T-cell (primary cell): ENCODE data around the gene CT55. TPM values are rescaled to one million over a fixed set of nuclear protein-coding genes. Genes with fewer than 3 reads are reported as not detected.
"Not testable (repeated sequence)": the region's sequence is repeated elsewhere in the genome, so short reads cannot be mapped to it uniquely, and the experiment has no call there.

Experiments used
- ATAC-seq, 4 experiments: fragments of 200-7000 bp in 3 of 4; fragments of 150-1000 bp in 1 of 4; cut with Tn5 transposase; replicated peaks in 1 of 4; 1 replicate in 3 of 4; 2 replicates in 1 of 4; pipeline ENCODE4 v1.10.0; 2021; ENCODE audit warnings: moderate library complexity in 3 of 4, mild to moderate bottlenecking in 2 of 4, moderate number of reproducible peaks in 1 of 4
- CTCF ChIA-PET, 2 donors: fragments of 300-600 bp; sonication (Branson Sonifier 250); formaldehyde crosslinking; loops; one replicate each; lab custom pipeline; 2022; ENCODE audit warnings: antibody characterized with exemption in 2 of 2; lab: Charles Lee
- POLR2A ChIA-PET, 2 donors: fragments of 300-600 bp; sonication (Branson Sonifier 250); formaldehyde crosslinking; loops; one replicate each; lab custom pipeline; 2022; ENCODE audit warnings: antibody characterized with exemption in 2 of 2; lab: Charles Lee
- DNase-seq, 35 experiments: peaks; one replicate each; pipeline versions ENCODE4 v3.0.0 to v3.0.0-alpha.2; 2013 to 2023
- H3K27ac ChIP-seq: one replicate; pipeline ENCODE4 v1.5.1; 2013; ENCODE audit warnings: low read length
- H3K27me3 ChIP-seq, 2 experiments: replicated peaks in 1 of 2; 1 replicate in 1 of 2; 2 replicates in 1 of 2; pipeline versions ENCODE4 v1.6.1 to v1.7.0; 2013; ENCODE audit warnings: low read length in 1 of 2, mixed read lengths in 1 of 2; ENCODE audit not compliant: control insufficient read depth in 2 of 2, insufficient read depth in 2 of 2; ENCODE audit errors: extremely low read depth in 1 of 2
- H3K36me3 ChIP-seq, 2 donors: 1 replicate in 1 of 2; 2 replicates in 1 of 2; pipeline versions ENCODE4 v1.6.1 to v1.7.0; 2013; ENCODE audit warnings: low read length in 1 of 2; ENCODE audit not compliant: control insufficient read depth in 2 of 2, insufficient read depth in 1 of 2; ENCODE audit errors: extremely low read depth in 1 of 2
- H3K4me1 ChIP-seq, 2 experiments: 1 replicate in 1 of 2; 2 replicates in 1 of 2; pipeline versions ENCODE4 v1.6.1 to v1.7.0; 2013; ENCODE audit warnings: low read length in 2 of 2, mixed read lengths in 1 of 2; ENCODE audit not compliant: insufficient read depth in 2 of 2, control insufficient read depth in 1 of 2; ENCODE audit errors: extremely low read depth in 1 of 2
- H3K4me3 ChIP-seq, 2 donors: 1 replicate in 1 of 2; 2 replicates in 1 of 2; pipeline versions ENCODE4 v1.5.1 to v1.7.0; 2013; ENCODE audit warnings: mild to moderate bottlenecking in 2 of 2, low read length in 1 of 2, moderate library complexity in 1 of 2; ENCODE audit not compliant: control insufficient read depth in 1 of 2; ENCODE audit errors: extremely low read depth in 1 of 2
- H3K9me3 ChIP-seq: 2 replicates; pipeline ENCODE4 v1.7.0; 2013
- H3K27ac Mint-ChIP-seq, 2 donors: one replicate each; pipeline ENCODE4 v1.8.0; 2020 to 2021; ENCODE audit warnings: mild to moderate bottlenecking in 2 of 2, mixed read lengths in 2 of 2
- H3K27me3 Mint-ChIP-seq, 2 donors: one replicate each; pipeline ENCODE4 v1.8.0; 2021 to 2022; ENCODE audit warnings: mixed read lengths in 2 of 2
- H3K36me3 Mint-ChIP-seq: one replicate; pipeline ENCODE4 v1.8.0; 2021; ENCODE audit warnings: mixed read lengths
- H3K4me1 Mint-ChIP-seq, 3 donors: one replicate each; pipeline ENCODE4 v1.8.0; 2020 to 2022; ENCODE audit warnings: mixed read lengths in 3 of 3, mild to moderate bottlenecking in 1 of 3
- H3K4me3 Mint-ChIP-seq, 3 donors: one replicate each; pipeline ENCODE4 v1.8.0; 2020 to 2022; ENCODE audit warnings: mild to moderate bottlenecking in 3 of 3, mixed read lengths in 3 of 3, moderate library complexity in 3 of 3
- H3K9me3 Mint-ChIP-seq, 3 donors: one replicate each; pipeline ENCODE4 v1.8.0; 2020 to 2022; ENCODE audit warnings: mixed read lengths in 3 of 3
- WGBS: methylation state at CpG from one replicate; pipeline ENCODE4 v1.1.5; 2013; ENCODE audit warnings: missing lambda C conversion rate; ENCODE audit not compliant: insufficient coverage; 5-methylcytosine and 5-hydroxymethylcytosine counted together
- total RNA-seq, 35 experiments: library from RNA in 6 of 35; stranded (reverse) in 6 of 35; fragments of 120-200 nt in 1 of 35; gene quantifications; one replicate each; pipeline versions ENCODE4 v1.2.1 to v1.2.4 and lab custom pipeline; 2013 to 2026

The CT55 gene
- total RNA-seq (not detected), total RNA-seq (lab: John Stamatoyannopoulos, UW) (0 to 0.12 (median 0) reads per million in 29 experiments)
- not detected for total RNA-seq (2013)

- ATAC-seq, result no peak
- Histone ChIP-seq H3K27ac (no peak within 1 kb of the TSS), H3K36me3 (no peaks in the 10 kb centered on the region), H3K9me3 (no peaks in the 10 kb centered on the region), H3K27me3 (no peaks in the 10 kb centered on the region), H3K4me1 (no peaks in the 10 kb centered on the region), H3K4me3 (no peak within 1 kb of the TSS)
- Mint-ChIP-seq H3K4me3 (no peak within 1 kb of the TSS), H3K27me3 (peaks cover 8 to 27% of the 10 kb centered on the region in 2 donors), H3K27ac (no peak within 1 kb of the TSS), H3K36me3 (no peaks in the 10 kb centered on the region), H3K4me1 (peaks cover 0 to 6% (median 4%) of the 10 kb centered on the region in 3 donors), H3K9me3 (no peaks in the 10 kb centered on the region)
- POLR2A ChIA-PET, result no interaction called here
- 97% methylated on average over 6 of the region's 27 CpGs for WGBS
- no peak for DNase-seq
- CTCF ChIA-PET, result no interaction called here
Measured at GRCh38 chrX:135170877-135171519, at the start of gene CT55. Gene CT55 (minus strand): TSS chrX:135171398. CDS start chrX:135171171, 227 bp downstream.

- no peaks in the 10 kb centered on the region for H3K9me3 ChIP-seq
- ATAC-seq, result peak in 2 of 4 experiments; percentile 40 to 56
- Mint-ChIP-seq H3K27ac (no peak overlapping the region), H3K9me3 (no peaks in the 10 kb centered on the region), H3K4me3 (no peak overlapping the region), H3K27me3 (peaks cover 1 to 31% of the 10 kb centered on the region in 2 donors), H3K4me1 (peaks cover 0 to 3% (median 0%) of the 10 kb centered on the region in 3 donors), H3K36me3 (no peaks in the 10 kb centered on the region)
- no peaks in the 10 kb centered on the region for H3K36me3 ChIP-seq
- CTCF ChIA-PET, result no interaction called here
- DNase-seq, result peak in 2 of 35 experiments; percentile 2 to 11
- no peak overlapping the region for H3K27ac ChIP-seq
- POLR2A ChIA-PET, result no interaction called here
- no peak overlapping the region for H3K4me3 ChIP-seq
- H3K4me1 ChIP-seq, result no peaks in the 10 kb centered on the region
- H3K27me3 ChIP-seq, result no peaks in the 10 kb centered on the region
- WGBS, result no CpG with 5 or more reads among the region's 8 CpGs
Measured at GRCh38 chrX:135213200-135213844, 42.1 kb upstream of the CT55 start.

DNA sequence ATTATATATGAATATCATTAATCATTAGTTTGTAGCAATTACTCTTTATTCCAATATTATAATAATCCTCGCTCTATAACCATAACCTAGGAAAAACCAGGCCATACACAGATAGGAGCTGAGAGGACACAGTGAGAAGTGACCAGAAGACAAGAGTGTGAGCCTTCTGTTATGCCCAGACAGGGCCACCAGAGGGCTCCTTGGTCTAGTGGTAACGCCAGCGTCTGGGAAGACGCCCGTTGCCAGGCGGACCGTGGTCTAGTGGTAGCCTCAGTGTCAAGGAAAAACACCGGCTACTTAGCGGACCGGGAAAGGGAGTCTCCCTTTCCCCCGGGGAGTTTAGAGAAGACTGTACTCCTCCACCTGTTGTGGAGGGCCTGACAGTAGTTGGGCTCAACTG lies 35.2 kb upstream of the CT55 start:
- H3K4me3 Mint-ChIP-seq, H3K36me3 Mint-ChIP-seq, H3K27me3 ChIP-seq, H3K4me3 ChIP-seq, H3K4me1 ChIP-seq, POLR2A ChIA-PET, H3K9me3 ChIP-seq, H3K27ac ChIP-seq, H3K9me3 Mint-ChIP-seq, H3K36me3 ChIP-seq, H3K4me1 Mint-ChIP-seq, CTCF ChIA-PET, ATAC-seq, H3K27ac Mint-ChIP-seq: not testable (repeated sequence)
- peak in 8 of 35 experiments; percentile 1 to 33 (median 4) for DNase-seq
- WGBS, result no CpG with 5 or more reads among the region's 11 CpGs
- H3K27me3 Mint-ChIP-seq, result peaks cover 19 to 48% of the 10 kb centered on the region in 2 donors

GRCh38 chrX:135200297-135200696 lies 29.1 kb upstream of the CT55 start:
- H3K4me3 ChIP-seq, result no peak overlapping the region
- no peaks in the 10 kb centered on the region for H3K36me3 ChIP-seq
- Mint-ChIP-seq H3K4me1 (no peaks in the 10 kb centered on the region), H3K27ac (no peak overlapping the region), H3K9me3 (no peaks in the 10 kb centered on the region), H3K36me3 (no peaks in the 10 kb centered on the region), H3K27me3 (peaks cover 7 to 43% of the 10 kb centered on the region in 2 donors), H3K4me3 (no peak overlapping the region)
- ATAC-seq (no peak), DNase-seq (no peak)
- H3K27me3 ChIP-seq, result no peaks in the 10 kb centered on the region
- no peak overlapping the region for H3K27ac ChIP-seq
- ChIA-PET CTCF (no interaction called here), POLR2A (no interaction called here)
- H3K9me3 ChIP-seq, result no peaks in the 10 kb centered on the region
- no peaks in the 10 kb centered on the region for H3K4me1 ChIP-seq
- WGBS, result no CpG with 5 or more reads among the region's 4 CpGs

- no peaks in the 10 kb centered on the region for H3K4me1 ChIP-seq
- POLR2A ChIA-PET, result no interaction called here
- H3K27ac Mint-ChIP-seq, result no peak overlapping the region
- ATAC-seq (no peak), DNase-seq (no peak)
- no peaks in the 10 kb centered on the region for H3K36me3 ChIP-seq
- no peaks in the 10 kb centered on the region for H3K27me3 ChIP-seq
- H3K9me3 Mint-ChIP-seq, result no peaks in the 10 kb centered on the region
- 86% methylated on average over 6 of the region's 16 CpGs for WGBS
- H3K36me3 Mint-ChIP-seq, result no peaks in the 10 kb centered on the region
- H3K4me1 Mint-ChIP-seq, result no peaks in the 10 kb centered on the region
- no peak overlapping the region for H3K4me3 Mint-ChIP-seq
- H3K27ac ChIP-seq, result no peak overlapping the region
- H3K4me3 ChIP-seq, result no peak overlapping the region
- CTCF ChIA-PET, result no interaction called here
- no peaks in the 10 kb centered on the region for H3K9me3 ChIP-seq
- peaks cover 0 to 37% of the 10 kb centered on the region in 2 donors for H3K27me3 Mint-ChIP-seq
Measured at GRCh38 chrX:135194684-135195083, 23.5 kb upstream of the CT55 start.

GRCh38 chrX:135193740-135194139 lies 22.5 kb upstream of the CT55 start:
- DNase-seq (no peak), ATAC-seq (no peak)
- H3K9me3 ChIP-seq, result no peaks in the 10 kb centered on the region
- WGBS, result 89% methylated on average over 3 of the region's 6 CpGs
- no peaks in the 10 kb centered on the region for H3K36me3 ChIP-seq
- H3K4me1 ChIP-seq, result no peaks in the 10 kb centered on the region
- no peak overlapping the region for H3K4me3 ChIP-seq
- Mint-ChIP-seq H3K4me3 (no peak overlapping the region), H3K27me3 (peaks cover 4 to 40% of the 10 kb centered on the region in 2 donors), H3K9me3 (no peaks in the 10 kb centered on the region), H3K4me1 (no peaks in the 10 kb centered on the region), H3K27ac (no peak overlapping the region), H3K36me3 (no peaks in the 10 kb centered on the region)
- ChIA-PET POLR2A (no interaction called here), CTCF (no interaction called here)
- no peaks in the 10 kb centered on the region for H3K27me3 ChIP-seq
- H3K27ac ChIP-seq, result no peak overlapping the region
